Measurements from ENCODE around the gene FCHSD1.

The FCHSD1 gene

DNA sequence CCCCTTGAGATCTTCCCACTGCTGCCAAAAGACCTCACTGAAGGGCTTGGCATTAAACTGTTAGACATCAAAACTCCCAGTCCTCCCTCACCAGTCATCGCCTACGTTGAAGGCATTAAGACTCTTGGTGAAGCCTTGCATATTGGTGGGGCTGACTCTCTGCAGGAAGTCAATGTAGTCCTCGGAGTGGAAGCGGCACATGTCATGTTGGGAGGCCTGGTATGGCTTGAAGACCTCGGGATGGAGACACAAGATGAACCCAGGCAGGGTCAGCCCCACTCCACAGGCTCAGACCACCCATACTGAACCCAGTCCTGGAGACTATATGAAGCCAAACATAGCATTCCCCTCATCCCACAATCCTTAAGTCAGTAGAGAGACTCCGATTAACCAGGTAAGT, 16.5 kb downstream of the FCHSD1 start:
- ATAC-seq = no peak
- no peak for TF ChIP-seq PPARA (CRISPR knock-in tag; IDR thresholded peaks at IDR 0.05; ENCODE audit: borderline replicate concordance)
- no peak for TF ChIP-seq ZFP3 (CRISPR knock-in tag; IDR thresholded peaks at IDR 0.05)
- TF ChIP-seq TCF4 (CRISPR knock-in tag; IDR thresholded peaks at IDR 0.05; ENCODE audit: borderline replicate concordance) = no peak
- TF ChIP-seq TOX (CRISPR knock-in tag; IDR thresholded peaks at IDR 0.05; ENCODE audit: borderline replicate concordance) = no peak
- TF ChIP-seq ESRRG (CRISPR knock-in tag; IDR thresholded peaks at IDR 0.05) = no peak
- no peak for TF ChIP-seq ISL1 (CRISPR knock-in tag; IDR thresholded peaks at IDR 0.05)

DNA sequence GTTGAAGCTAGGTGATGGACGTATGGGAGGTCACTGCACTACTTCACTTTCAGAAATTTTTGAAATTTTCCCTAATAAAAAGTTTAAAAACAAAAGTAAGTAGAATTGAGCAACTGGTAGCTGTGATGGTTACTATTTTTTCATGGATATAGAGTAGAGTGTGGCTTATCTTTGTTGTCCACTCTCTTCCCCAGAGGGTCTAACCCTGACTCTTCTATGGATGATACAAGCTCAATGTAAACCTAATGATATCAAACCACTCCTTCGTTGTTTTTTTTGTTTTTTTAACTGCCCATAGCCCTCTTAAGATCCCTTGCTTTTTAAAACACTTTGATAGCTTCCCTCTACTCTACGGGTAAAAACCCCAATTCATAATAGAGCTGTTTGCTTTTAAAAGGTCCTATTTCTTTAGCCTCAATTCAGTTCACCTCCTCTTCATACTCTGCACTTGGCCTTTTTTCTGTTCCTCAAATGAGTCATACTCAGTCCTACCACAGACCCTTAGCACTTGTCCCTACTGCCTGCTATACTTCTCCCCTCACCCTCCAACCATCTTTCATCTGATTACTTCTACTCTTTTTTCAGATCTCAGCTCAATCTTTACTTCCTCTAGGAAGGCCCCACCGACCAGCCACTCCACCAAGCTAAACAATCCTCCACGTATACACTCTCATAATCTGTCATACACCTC, 17.2 kb downstream of the FCHSD1 start:
- ATAC-seq = no peak
- TF ChIP-seq CSDC2 (CRISPR knock-in tag; IDR thresholded peaks at IDR 0.05) = no peak
- TF ChIP-seq RARB (CRISPR knock-in tag; IDR thresholded peaks at IDR 0.05) = no peak
- TF ChIP-seq ZC3H10 (CRISPR knock-in tag; IDR thresholded peaks at IDR 0.05) = no peak
- TF ChIP-seq ESRRG (CRISPR knock-in tag; IDR thresholded peaks at IDR 0.05) = no peak
- no peak for TF ChIP-seq ZNF8 (CRISPR knock-in tag; IDR thresholded peaks at IDR 0.05)
- TF ChIP-seq, protein P1, sequence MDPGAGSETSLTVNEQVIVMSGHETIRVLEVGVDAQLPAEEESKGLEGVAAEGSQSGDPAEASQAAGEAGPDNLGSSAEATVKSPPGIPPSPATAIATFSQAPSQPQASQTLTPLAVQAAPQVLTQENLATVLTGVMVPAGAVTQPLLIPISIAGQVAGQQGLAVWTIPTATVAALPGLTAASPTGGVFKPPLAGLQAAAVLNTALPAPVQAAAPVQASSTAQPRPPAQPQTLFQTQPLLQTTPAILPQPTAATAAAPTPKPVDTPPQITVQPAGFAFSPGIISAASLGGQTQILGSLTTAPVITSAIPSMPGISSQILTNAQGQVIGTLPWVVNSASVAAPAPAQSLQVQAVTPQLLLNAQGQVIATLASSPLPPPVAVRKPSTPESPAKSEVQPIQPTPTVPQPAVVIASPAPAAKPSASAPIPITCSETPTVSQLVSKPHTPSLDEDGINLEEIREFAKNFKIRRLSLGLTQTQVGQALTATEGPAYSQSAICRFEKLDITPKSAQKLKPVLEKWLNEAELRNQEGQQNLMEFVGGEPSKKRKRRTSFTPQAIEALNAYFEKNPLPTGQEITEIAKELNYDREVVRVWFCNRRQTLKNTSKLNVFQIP (CRISPR knock-in tag; IDR thresholded peaks at IDR 0.05; ENCODE audit: borderline replicate concordance, low read depth) = no peak
- TF ChIP-seq, protein P2, sequence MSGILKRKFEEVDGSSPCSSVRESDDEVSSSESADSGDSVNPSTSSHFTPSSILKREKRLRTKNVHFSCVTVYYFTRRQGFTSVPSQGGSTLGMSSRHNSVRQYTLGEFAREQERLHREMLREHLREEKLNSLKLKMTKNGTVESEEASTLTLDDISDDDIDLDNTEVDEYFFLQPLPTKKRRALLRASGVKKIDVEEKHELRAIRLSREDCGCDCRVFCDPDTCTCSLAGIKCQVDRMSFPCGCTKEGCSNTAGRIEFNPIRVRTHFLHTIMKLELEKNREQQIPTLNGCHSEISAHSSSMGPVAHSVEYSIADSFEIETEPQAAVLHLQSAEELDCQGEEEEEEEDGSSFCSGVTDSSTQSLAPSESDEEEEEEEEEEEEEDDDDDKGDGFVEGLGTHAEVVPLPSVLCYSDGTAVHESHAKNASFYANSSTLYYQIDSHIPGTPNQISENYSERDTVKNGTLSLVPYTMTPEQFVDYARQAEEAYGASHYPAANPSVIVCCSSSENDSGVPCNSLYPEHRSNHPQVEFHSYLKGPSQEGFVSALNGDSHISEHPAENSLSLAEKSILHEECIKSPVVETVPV (CRISPR knock-in tag; IDR thresholded peaks at IDR 0.05) = no peak
- no peak for TF ChIP-seq SNAI2 (CRISPR knock-in tag; IDR thresholded peaks at IDR 0.05)
- no peak for TF ChIP-seq ZNF565 (CRISPR knock-in tag; conservative IDR thresholded peaks at IDR 0.05; ENCODE audit: low read depth)

DNA sequence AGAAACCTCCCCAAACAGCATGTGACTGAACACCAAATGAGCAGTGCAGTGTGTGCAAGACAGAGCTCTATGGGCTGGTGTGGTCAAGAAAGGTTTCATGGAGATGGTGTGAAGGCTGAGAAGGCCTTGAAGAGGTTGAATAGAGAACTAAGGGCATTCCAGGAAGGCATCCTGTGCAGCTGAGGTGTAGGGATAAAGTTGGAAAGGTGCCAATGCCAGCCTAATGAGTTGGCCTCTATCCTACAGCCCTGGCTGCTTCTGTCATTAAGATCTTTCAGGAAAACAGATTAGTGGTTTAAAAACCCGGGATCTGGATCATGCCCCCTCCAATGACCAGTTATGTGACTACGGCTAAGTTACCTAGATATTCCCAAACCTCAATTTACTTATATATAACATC, 18.6 kb downstream of the FCHSD1 start:
- no peak for ATAC-seq
- TF ChIP-seq ZFP3 (CRISPR knock-in tag; IDR thresholded peaks at IDR 0.05) (no peak), RARB (CRISPR knock-in tag; IDR thresholded peaks at IDR 0.05) (no peak), ZFP30 (CRISPR knock-in tag; IDR thresholded peaks at IDR 0.05) (no peak), BACH2 (CRISPR knock-in tag; IDR thresholded peaks at IDR 0.05; ENCODE audit: borderline replicate concordance) (no peak), TOX (CRISPR knock-in tag; IDR thresholded peaks at IDR 0.05; ENCODE audit: borderline replicate concordance) (no peak), ESRRG (CRISPR knock-in tag; IDR thresholded peaks at IDR 0.05) (no peak), ARNTL (CRISPR knock-in tag; IDR thresholded peaks at IDR 0.05; ENCODE audit: borderline replicate concordance, low read depth) (no peak)
- TF ChIP-seq, protein P2 (CRISPR knock-in tag; IDR thresholded peaks at IDR 0.05) = no peak

DNA sequence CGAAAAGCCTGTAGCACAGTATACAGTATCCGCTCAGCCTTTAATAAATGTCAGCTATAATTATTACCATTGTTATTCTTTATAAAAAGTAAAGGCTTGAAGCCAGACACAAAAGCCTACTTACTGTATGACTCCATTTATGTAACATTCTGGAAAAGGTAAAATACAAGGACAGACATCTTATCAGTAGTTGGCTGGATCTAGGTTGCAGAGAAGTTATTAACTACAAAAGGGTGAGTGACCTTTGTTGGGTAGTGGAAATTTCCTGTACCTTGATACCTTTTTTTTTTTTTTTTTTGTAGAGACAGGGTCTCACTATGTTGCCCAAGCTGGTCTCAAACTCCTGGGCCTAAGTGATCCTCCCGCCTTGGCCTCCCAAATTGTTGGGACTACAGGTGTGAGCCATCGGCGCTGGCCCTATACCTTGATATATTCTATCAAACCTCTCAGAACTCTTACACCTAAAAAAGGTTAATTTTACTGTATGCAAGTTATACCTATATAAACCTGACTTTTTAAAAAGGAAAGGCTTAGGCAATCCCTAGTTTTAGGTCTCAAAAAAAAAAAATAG, 20.6 kb downstream of the FCHSD1 start:
- no peak for ATAC-seq
- no peak for TF ChIP-seq TCF4 (CRISPR knock-in tag; IDR thresholded peaks at IDR 0.05; ENCODE audit: borderline replicate concordance)
- no peak for TF ChIP-seq SNAI2 (CRISPR knock-in tag; IDR thresholded peaks at IDR 0.05)
- no peak for TF ChIP-seq OSR1 (CRISPR knock-in tag; IDR thresholded peaks at IDR 0.05)
- TF ChIP-seq ZFP3 (CRISPR knock-in tag; IDR thresholded peaks at IDR 0.05) = no peak
- TF ChIP-seq, protein P3, sequence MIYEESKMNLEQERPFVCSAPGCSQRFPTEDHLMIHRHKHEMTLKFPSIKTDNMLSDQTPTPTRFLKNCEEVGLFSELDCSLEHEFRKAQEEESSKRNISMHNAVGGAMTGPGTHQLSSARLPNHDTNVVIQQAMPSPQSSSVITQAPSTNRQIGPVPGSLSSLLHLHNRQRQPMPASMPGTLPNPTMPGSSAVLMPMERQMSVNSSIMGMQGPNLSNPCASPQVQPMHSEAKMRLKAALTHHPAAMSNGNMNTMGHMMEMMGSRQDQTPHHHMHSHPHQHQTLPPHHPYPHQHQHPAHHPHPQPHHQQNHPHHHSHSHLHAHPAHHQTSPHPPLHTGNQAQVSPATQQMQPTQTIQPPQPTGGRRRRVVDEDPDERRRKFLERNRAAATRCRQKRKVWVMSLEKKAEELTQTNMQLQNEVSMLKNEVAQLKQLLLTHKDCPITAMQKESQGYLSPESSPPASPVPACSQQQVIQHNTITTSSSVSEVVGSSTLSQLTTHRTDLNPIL (CRISPR knock-in tag; IDR thresholded peaks at IDR 0.05; ENCODE audit: low read depth) = no peak
- TF ChIP-seq TOX (CRISPR knock-in tag; IDR thresholded peaks at IDR 0.05; ENCODE audit: borderline replicate concordance) = no peak
- TF ChIP-seq, protein P2 (CRISPR knock-in tag; IDR thresholded peaks at IDR 0.05) = no peak
- TF ChIP-seq, protein P1 (CRISPR knock-in tag; IDR thresholded peaks at IDR 0.05; ENCODE audit: borderline replicate concordance, low read depth) = no peak
- no peak for TF ChIP-seq GLIS3 (CRISPR knock-in tag; IDR thresholded peaks at IDR 0.05)
- TF ChIP-seq ZNF565 (CRISPR knock-in tag; conservative IDR thresholded peaks at IDR 0.05; ENCODE audit: low read depth) = no peak
- no peak for TF ChIP-seq ZNF70 (CRISPR knock-in tag; IDR thresholded peaks at IDR 0.05)
- no peak for TF ChIP-seq CSDC2 (CRISPR knock-in tag; IDR thresholded peaks at IDR 0.05)
- TF ChIP-seq ZC3H10 (CRISPR knock-in tag; IDR thresholded peaks at IDR 0.05) = no peak
- no peak for TF ChIP-seq BACH2 (CRISPR knock-in tag; IDR thresholded peaks at IDR 0.05; ENCODE audit: borderline replicate concordance)
- TF ChIP-seq ESRRG (CRISPR knock-in tag; IDR thresholded peaks at IDR 0.05) = no peak
- TF ChIP-seq ARNTL (CRISPR knock-in tag; IDR thresholded peaks at IDR 0.05; ENCODE audit: borderline replicate concordance, low read depth) = no peak
- TF ChIP-seq RARB (CRISPR knock-in tag; IDR thresholded peaks at IDR 0.05) = no peak
- TF ChIP-seq ISL1 (CRISPR knock-in tag; IDR thresholded peaks at IDR 0.05) = no peak
- TF ChIP-seq PPARA (CRISPR knock-in tag; IDR thresholded peaks at IDR 0.05; ENCODE audit: borderline replicate concordance) = no peak

All from SK-N-SH treated with all-trans-retinoic acid at 6 μM for 48 hours (cell line).